GM12873 (cell line): Measurements from ENCODE around the gene LONP2.

Experiments
- CTCF ChIP-seq: IDR thresholded peaks from 2 replicates; pipeline ENCODE4 v1.5.1; 2012; ENCODE audit warnings: low read depth, mild to moderate bottlenecking, moderate library complexity, low read length, control low read depth; ENCODE audit not compliant: insufficient read depth; ENCODE audit errors: missing control alignments

LONP2 gene

GRCh38 chr16:48294724-48295123, 50.6 kb downstream of the LONP2 start:
- no peak for TF ChIP-seq CTCF

- TF ChIP-seq CTCF = no peak
Measured at GRCh38 chr16:48295488-48296281, 51.6 kb downstream of the LONP2 start.

- no peak for TF ChIP-seq CTCF
Measured at GRCh38 chr16:48299471-48299870, 55.4 kb downstream of the LONP2 start.

- no peak for TF ChIP-seq CTCF
Measured at GRCh38 chr16:48300391-48300856, 56.3 kb downstream of the LONP2 start.

- no peak for TF ChIP-seq CTCF
Measured at GRCh38 chr16:48308535-48308934, 64.4 kb downstream of the LONP2 start.

- TF ChIP-seq CTCF = no peak
Measured at GRCh38 chr16:48310908-48311641, 67.0 kb downstream of the LONP2 start.

- TF ChIP-seq CTCF = no peak
Measured at GRCh38 chr16:48317026-48317425, 72.9 kb downstream of the LONP2 start.
